ENCODE results near the gene C3orf22.
"Not testable (repeated sequence)": the region's sequence is repeated elsewhere in the genome, so short reads cannot be mapped to it uniquely, and the experiment has no call there.

C3orf22 gene, protein sequence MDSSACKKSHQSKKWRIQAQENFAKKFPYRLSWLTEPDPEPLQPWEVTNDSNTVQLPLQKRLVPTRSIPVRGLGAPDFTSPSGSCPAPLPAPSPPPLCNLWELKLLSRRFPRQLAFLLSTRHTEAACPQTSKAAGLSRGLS

DNA sequence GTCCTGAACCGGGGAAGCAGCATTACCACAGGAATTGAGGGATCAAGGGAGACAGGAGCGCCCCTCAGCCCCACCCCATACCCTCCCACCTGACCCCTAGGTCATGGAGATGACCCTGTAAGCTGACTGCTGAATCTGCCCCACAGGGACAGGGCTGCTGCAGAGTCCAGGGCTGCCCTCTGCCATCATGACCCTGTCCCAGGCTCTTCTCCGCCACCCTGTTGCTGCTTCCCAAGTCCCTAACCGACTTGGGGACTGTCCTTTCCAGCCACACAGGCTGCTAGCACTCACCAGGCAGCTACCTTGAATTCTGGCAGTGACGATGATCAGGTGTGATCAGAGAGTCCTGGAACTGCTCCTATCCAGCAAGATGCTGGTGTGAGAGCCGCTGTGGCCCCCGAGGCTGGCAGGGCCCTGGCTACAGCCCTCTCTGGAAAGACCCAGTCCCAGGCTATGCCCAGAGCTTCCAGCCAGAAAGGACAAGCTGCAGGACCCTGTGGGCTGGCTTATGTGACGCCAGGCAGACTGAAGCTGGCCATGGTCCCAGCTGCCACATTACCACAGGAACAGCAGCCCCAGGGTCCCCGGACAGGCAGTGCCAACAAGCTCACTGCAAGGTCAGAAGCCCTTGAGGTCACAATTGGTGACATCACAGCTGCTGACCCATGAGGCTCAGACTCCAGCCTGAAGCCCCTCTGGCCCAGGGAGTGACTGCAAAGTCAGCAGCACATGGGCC is at the start of gene C3orf22:
C3orf22 (minus strand) TSS at position 597 of the 736 bp plus-strand sequence. CDS start 5,542 bp downstream, outside the sequence.
- DNase-seq = no peak

DNA sequence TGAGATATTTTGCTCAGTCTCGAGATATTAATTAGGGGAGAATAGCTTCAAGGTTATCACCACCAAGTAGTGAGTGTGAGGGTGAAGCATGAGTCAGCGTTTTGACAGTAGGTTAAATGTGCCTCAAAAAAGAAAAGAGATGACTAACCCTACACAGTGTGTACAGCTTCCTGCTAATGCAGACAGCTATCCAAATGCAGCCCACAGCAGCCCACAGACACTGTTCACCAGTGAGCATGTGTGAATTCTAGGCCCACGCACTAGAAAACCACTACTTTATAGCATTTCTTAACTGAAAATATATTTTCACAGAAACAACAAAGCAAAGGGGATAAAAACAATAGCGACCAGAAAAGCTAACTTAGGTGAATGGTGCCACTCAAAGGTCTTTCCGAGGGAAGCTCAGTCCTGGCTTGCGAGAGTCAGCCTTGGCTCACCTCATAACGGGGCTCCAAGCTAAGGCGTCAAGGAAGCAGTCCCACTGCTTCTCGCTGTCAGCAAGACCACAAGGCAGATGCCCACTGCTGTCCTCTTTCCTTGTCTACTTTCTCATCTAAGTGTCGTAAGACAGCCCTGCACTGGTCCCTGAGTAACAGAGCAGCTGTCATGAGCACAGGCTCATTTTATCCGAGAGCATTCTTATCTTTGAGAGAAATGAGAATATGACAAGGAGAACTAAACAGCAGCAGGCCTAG is 48.6 kb upstream of the C3orf22 start:
- DNase-seq = peak; percentile 50

DNA sequence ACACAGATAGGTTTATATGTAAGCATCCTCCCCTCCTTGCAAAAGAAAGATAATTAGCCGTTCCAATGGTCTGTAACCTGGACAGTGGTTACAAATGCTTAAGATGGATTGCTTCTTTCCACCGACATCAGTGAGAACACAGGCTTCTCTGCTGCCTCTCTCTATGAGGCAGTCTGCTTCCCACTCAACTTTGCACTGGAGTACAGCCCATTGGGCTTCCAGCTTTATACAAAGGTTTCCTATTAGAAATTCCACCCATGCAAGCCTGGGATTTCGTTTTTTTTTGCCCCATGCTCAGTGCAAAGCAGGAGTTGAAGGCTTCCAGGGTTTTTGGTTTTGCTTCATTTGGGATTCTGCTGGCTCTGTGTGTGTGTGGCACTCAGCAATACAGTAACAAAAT is 47.3 kb upstream of the C3orf22 start:
- DNase-seq = no peak

DNA sequence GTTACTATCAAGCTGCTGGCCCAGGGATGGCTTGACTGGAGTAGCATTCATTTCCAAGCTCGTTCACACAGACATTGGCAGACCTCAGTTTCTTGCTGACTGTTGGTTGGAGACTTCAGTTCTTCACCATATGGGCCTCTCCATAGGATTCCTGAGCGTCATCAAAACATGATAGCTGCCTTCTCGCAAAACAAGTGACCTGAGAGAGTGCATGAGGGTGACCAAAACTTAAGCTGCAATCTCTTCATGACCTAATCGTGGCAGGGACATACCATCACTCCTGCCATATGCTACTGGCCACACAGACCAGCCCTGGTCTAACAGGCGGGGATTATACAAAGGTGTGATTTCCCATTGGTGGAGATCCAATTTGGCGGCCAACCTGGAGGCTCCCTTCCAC is 46.0 kb upstream of the C3orf22 start:
- DNase-seq = no peak

DNA sequence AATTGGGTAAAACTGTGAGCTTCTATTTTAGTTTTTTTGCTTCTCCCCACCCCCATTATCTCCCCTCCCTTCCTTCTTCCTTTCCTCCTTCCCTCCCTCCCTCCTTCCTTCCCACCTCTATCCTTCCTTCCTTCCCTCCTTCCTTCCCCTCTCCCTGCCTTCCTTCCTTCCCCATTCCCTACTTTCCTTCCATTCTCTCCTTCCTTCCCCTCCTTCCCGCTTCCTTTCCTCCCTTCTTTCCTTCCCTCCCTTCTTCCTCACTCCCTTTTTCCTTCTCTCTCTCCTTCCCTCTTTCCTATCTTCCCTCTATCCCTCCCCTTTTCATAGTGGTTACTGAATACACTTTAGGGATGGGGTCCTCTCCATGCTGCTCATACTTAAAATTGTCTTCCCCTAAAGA is 40.4 kb upstream of the C3orf22 start:
- DNase-seq = no peak

DNA sequence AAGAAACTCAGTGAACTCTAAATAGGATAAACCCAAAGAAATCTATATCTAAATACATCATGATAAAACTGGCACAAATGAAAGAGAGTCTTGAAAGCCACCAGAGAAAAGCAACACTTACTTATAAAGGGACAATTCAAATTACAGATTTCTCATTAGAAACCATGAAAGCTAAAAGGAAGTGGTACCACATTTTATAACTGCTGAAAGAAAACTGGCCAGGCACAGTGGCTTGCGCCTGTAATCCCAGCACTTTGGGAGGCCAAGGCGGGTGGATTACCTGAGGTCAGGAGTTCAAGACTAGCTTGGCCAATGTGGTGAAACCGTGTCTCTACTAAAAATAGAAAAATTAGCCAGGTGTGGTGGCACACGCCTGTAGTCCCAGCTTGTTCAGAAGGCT is 36.7 kb upstream of the C3orf22 start:
- not testable (repeated sequence) for DNase-seq

DNA sequence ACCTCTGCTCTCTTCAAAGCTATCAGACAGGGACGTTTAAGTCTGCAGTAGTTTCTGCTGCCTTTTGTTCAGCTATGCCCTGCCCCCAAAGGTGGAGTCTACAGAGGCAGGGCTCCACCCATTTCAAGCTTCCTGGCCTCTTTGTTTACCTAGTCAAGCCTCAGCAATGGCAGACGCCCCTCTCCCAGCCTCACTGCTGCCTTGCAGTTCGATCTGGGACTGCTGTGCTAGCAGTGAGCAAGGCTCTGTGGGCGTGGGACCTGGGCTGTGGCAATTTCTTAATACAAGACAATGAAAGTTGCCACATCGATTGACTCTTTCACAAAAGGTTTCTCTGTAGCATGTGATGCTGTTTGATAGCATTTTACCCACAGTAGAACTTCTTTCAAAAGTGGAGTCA is 32.8 kb upstream of the C3orf22 start:
- not testable (repeated sequence) for DNase-seq

DNA sequence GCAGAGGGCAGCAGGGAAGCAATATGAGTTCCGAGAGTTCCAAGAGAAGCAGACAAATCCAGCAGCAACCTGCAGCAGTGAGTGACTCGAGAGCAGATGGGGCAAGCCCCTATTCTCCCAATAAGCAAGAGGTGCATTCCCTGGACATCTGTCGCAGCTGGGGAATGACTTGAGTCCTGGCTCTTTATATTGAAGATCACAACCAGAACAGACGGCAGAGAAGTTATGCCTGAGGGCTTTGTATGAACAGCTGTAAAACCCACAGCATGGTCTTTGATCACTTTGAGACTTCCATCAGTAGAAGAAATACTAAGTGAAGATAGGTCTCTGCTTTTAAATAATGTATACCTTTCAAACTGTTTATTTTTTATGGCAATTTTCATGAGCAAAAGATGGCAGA is 23.6 kb upstream of the C3orf22 start:
- DNase-seq = no peak

DNA sequence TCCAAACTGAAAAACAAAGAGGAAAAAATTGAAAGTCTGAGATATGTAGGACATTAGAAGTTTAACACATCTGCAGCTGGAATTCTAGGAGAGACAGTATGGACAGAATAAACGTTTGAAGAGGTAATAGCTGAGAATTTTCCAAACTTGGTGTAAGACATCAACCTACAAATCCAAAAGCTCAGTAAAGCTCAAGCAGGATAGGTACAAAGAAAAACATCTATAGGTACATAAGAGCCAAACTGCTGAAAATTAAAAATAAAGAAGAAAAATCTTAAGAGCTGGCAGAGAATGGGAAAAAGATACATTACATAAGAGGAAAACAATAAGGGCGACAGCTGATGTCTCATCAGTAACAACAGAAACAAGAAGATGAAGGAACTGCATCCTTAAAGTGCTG is 22.8 kb upstream of the C3orf22 start:
- no peak for DNase-seq

DNA sequence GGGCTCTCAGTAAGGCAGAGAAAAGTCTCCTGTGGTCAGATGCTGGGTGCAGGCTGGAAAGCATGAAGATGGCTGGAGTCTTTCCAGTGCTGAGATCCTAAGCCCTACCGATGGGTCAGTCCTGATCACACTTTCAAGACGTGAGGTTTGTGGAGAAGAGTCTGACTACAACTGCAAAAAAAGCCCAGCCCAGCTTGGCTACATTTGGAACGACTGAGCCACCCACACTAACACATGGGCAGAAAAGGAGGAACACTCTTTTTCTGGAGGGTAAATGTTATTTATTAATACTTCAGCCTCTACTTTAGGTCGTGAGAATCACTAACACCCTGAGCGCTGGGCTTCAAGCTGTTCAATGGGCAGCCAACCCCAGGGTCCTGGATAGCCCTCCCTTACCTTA is 22.0 kb upstream of the C3orf22 start:
- no peak for DNase-seq

DNA sequence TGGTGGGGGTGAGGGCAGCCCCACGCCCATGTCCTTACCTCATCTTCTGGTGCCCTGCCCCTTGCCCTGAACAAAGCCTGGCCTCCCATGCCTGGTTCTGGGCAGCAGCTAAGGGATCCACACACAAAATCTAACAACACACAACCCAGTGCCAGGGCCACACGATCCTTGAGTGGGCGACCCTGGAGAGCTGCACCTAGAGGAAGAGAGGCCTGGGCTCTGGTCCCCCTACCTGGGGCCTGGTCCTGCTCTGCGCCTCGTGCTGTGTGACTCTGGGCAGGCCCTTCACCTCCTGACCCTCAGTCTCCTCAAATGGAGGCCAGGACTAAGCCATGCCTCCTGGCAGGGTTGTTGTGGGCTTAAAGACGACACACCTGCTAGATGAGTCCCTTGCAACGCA is 20.0 kb upstream of the C3orf22 start:
- DNase-seq = no peak

DNA sequence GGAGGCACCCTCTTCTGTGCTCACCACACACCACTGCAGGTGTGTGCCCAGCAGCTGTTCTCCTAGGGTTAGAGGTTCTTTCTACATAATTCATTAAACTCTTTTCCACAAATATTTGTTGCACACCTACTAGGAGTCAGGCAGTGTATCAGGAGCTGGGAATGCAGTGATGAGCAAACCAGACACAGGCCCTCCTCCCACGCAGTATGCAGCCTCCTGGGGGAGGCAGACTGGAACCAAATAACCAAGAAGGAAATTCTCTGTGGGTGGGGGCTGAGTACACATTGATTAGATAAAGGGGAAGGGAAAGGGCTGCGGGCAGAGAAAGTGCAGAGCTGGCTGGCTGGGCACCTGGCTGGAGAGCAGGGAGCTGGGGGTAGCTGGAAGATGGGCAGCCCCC is 18.5 kb upstream of the C3orf22 start:
- no peak for DNase-seq

DNA sequence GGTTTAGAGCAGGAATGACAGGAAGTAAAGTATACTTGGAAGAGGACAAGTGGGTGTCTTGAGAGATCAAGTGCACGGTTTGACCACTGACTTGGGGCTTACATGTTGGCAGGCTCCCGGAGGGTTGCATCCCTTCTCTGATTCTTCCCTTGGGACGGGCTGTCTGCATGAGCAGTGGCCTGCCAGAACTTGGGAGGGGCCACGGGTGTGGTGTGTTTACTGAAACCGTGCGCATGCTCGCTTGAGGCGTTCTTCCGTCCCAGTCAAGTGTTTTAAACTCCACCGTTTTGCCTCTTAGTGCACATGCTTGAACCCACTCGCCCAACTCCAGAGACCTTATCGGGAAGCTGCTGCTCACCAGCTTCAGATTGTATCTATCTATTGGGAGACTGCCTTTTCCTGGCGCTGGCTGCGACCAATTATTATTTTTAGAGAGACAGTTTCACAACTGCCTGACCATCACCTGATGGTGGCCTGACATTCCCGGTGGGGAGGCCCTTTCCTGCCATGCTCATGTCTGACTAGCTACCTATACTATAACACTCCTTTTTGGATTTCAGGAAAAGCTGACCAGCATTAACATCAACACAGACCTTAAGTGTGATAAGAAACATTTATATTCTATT is 14.9 kb upstream of the C3orf22 start:
- no peak for DNase-seq

DNA sequence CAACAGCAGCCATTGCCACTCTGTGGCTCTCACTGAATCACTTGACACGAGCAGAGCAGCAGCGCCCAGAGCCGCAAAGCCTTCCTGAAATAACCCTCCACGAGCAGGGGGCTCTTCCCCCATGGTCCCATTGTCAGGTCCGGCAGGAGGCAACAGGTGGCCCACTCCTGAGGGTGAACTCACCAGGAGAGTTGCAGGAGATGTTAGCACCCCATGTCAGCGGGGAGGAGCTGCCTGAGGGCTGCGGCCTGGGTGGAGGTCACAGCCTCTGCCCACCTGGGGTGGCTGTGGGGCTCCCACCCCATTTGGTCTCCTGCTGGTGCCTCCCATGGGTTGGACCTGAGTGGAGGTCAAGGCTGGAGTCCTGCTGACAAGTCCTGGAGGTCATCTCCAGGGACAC is 12.3 kb upstream of the C3orf22 start:
- no peak for DNase-seq

DNA sequence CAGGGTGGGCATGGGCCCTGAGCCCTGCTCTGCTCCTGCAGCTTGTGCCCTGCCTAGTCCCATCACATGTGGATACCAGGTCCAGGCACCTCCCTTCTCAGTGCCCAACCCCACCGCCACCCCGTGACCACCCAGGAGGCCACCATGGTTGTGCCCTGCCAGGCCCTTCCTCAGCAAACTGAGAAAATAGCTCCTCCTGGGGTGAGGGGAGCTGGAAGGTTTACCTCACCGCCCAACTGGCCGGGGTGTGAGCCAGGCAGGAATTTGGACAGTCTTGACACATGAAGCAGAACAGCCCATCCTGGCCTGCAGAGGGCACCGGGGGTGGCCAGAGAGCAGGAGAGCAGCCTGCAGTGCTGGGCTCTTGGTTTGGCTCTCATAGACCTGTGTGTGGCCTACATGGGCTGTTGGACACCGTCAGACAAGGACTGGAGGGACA is 11.4 kb upstream of the C3orf22 start:
- DNase-seq = no peak

DNA sequence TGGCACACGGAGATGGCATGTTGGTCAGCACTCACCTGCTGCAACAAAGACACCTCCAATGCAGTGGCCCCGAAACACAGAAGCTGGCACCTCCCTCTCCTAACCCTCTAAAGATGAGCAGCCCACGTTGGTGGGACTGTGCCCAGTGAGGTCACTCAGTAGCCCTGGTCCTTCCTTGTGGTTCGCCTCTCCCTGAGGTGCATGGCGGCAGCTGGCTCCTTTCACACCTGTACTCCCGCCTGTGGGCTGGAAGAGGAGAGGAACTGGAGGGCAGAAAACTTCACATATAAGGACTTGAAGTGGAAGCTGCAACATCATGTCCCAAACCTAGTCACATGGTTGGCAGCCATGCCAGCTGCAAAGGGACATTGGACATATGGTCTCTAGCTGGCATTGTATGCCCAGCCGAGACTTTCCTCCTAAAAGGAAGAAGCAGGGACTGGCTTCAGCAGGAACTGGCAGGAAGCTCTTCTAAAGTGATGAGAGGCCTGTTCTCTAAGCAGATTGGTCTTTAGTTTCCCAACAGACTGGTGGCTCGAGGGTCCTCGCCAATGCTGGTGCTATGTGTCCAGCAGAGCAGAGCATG is 10.8 kb upstream of the C3orf22 start:
- DNase-seq = no peak

DNA sequence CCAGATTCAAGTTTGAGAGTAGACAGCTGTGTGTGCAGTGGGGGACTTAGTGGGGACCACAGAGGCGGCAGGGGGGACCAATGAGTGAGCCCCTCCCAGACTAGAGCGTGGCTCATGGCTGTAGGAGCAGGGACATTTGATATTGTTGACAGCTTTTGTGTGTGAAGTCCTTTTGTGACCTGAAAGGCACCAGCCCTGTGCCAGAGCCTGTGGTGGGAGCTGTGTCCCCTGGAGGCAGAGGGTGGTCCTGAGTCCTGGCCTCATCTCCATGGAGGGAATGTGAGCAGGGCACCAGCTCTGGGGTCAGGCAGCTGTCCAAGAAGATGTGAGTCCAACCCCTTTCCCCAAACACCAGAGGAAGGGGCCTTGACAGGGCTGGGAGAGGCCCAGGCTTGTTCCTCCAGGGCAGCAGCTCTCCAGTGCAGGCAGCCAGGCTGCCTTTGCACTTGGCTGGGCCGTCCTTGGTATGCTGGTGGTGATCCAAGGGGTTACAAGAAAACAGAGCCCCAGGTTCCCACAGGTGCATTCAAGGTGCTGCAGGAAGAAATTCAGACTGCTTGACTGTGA is 10.1 kb upstream of the C3orf22 start:
- no peak for DNase-seq

DNA sequence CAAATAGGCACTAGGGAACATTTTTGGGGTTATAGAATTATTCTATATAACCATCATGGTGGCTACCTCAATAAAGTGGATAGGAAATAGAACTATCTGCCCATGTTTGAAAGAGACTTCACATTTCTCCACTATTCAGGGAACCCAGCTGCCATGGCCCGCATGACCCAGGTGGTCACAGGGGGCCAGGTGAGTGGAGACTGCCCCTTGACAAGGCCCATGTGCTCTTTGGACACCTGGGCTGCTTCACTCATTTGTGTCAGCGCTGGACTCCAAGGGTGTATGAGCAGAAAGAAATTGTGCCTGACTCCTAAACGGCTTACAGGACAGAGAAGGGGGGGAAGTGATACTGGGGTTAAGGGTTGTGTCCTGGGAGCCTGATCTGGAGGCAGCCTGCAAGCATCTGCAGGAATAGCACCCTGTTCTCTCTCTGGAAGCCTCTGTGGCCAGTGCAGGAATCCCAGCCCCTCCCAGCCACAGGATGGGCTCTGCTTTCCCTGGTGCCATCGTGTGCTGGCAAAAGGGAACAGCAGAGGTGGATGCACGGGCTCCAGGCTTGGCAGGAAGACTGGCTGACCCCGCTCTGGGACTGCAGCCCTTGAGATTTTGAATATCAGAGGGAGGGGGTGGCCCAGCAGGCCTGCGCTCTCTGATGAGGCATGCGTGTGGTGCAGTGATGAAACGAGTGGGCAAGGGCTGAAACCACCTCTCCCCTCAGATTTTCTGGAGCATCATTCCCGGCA is 9.1 kb upstream of the C3orf22 start:
- no peak for DNase-seq

DNA sequence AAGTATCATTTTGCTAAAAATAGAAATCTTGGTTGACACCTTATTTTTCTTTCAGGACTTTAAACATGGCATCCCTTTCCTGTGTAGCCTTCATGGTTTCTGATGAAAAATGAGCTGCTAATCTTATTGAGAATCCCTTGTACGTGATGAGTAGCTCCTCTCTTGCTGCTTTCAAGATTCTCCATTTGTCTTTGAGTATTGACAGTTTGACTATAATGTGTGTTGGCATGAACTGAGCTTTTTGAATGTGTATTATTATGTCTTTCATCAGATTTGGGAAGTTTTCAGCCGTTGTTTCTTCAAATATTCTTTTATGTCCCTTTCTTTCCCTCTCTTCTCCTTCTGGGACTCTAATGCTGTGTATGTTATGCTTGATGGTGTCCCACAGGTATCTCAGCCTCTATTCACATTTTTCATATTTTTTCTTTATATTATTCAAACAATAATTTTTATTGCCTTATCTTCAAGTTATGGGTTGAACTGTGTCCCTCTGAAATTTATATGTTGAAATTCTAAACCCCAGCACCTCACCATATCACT is 4.1 kb upstream of the C3orf22 start:
- no peak for DNase-seq

DNA sequence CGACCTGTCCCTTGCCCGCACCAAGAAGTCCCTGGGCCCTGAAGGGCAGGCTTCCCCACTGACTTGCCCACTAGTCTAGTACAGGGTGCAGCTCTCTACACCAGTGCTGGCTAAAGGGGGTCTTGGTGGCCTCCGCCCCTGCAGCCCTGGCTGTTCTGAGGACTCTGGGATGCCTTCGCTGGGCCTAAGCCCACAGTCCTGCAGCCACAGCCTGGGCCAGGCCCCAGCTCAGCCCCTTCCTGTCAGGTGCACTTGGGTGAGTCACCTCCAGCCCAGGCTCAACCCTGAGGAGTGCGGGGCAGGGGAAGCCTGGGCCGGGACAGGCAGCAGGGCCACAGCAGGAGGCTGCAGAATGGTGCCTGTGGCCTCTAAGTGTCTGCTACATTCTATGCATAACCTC is 971 bp downstream of the C3orf22 start:
- no peak for DNase-seq

DNA sequence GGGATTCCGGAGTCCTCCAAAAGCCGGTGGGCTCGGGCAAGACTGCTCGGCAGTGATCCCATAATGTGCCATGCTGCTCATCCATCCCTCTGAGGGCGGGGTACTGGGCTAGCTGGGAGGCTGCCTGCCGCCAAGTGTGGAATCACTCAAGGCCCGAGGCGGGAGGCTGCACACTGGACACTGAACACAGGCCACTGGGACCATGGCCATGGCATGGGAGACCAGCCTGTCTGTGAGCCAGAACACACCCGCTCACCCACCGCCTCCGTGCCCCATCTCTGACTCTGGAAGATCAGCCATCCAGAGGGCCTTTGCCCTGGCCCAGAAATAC is 1.4 kb downstream of the C3orf22 start:
- DNase-seq = no peak

All from GDM1 (cell line).